CD4-positive, CD25-positive, alpha-beta regulatory T cell (primary cell): ENCODE results near the gene ARHGAP23. TPM values are rescaled to one million over a fixed set of nuclear protein-coding genes. Genes with fewer than 3 reads are reported as not detected.

Experiments used
- ATAC-seq, 2 donors: fragments of 150-1000 bp; cut with Tn5 transposase; one replicate each; pipeline ENCODE4 v1.10.0; 2021; ENCODE audit warnings: low read depth in 2 of 2, moderate number of reproducible peaks in 2 of 2, moderate library complexity in 1 of 2
- DNase-seq, 3 donors: peaks; one replicate each; pipeline versions ENCODE4 v3.0.0 to v3.0.0-alpha.2; 2012 to 2022; ENCODE audit warnings: mixed read lengths in 1 of 3
- H3K27ac ChIP-seq: one replicate; pipeline ENCODE4 v1.7.0; 2013; ENCODE audit warnings: mild to moderate bottlenecking, low read length; ENCODE audit not compliant: insufficient read depth, poor library complexity, severe bottlenecking
- H3K27me3 ChIP-seq: one replicate; pipeline ENCODE4 v1.7.0; 2013; ENCODE audit warnings: low read length; ENCODE audit not compliant: control insufficient read depth, insufficient read depth
- H3K36me3 ChIP-seq: one replicate; pipeline ENCODE4 v1.7.0; 2013; ENCODE audit warnings: mild to moderate bottlenecking, low read length, moderate library complexity; ENCODE audit not compliant: control insufficient read depth, insufficient read depth
- H3K4me1 ChIP-seq: 2 replicates; pipeline ENCODE4 v1.7.0; 2013; ENCODE audit warnings: mild to moderate bottlenecking, low read length; ENCODE audit not compliant: insufficient read depth, control insufficient read depth, poor library complexity, severe bottlenecking
- H3K4me3 ChIP-seq: one replicate; pipeline ENCODE4 v1.7.0; 2013; ENCODE audit warnings: low read depth, mild to moderate bottlenecking, low read length, moderate library complexity
- H3K9me3 ChIP-seq, 2 experiments: 1 replicate in 1 of 2; 2 replicates in 1 of 2; pipeline ENCODE4 v1.7.0; 2013; ENCODE audit warnings: low read length in 2 of 2, mild to moderate bottlenecking in 1 of 2, moderate library complexity in 1 of 2; ENCODE audit not compliant: control insufficient read depth in 2 of 2
- H3K27ac Mint-ChIP-seq, 3 donors: one replicate each; pipeline ENCODE4 v1.8.0; 2020 to 2022; ENCODE audit warnings: mild to moderate bottlenecking in 3 of 3, mixed read lengths in 3 of 3, moderate library complexity in 2 of 3
- H3K27me3 Mint-ChIP-seq: one replicate; pipeline ENCODE4 v1.8.0; 2022; ENCODE audit warnings: mild to moderate bottlenecking, mixed read lengths
- H3K36me3 Mint-ChIP-seq: one replicate; pipeline ENCODE4 v1.8.0; 2020; ENCODE audit warnings: mixed read lengths
- H3K4me1 Mint-ChIP-seq, 4 donors: one replicate each; pipeline ENCODE4 v1.8.0; 2020 to 2022; ENCODE audit warnings: mixed read lengths in 4 of 4, mild to moderate bottlenecking in 1 of 4
- H3K4me3 Mint-ChIP-seq, 4 donors: one replicate each; pipeline ENCODE4 v1.8.0; 2020 to 2022; ENCODE audit warnings: mild to moderate bottlenecking in 4 of 4, mixed read lengths in 4 of 4, moderate library complexity in 3 of 4
- H3K9me3 Mint-ChIP-seq, 7 donors: one replicate each; pipeline ENCODE4 v1.8.0; 2020 to 2022; ENCODE audit warnings: mixed read lengths in 7 of 7, mild to moderate bottlenecking in 3 of 7, moderate library complexity in 2 of 7
- polyA plus RNA-seq, 4 donors: library from polyadenylated mRNA; unstranded; fragments of 300-500 nt; fragmentation: Illumina TruSeq; gene quantifications; one replicate each; pipeline ENCODE4 v1.2.3, GENCODE V29; 2021
- total RNA-seq: library from RNA; stranded (reverse); gene quantifications from one replicate; pipeline ENCODE4 v1.2.3, GENCODE V29; 2022

The ARHGAP23 gene
- total and polyA plus RNA-seq, 5 donors from 2014 or later, result 0.22 to 2.3 (median 0.30) TPM; not detected in 2

DNA sequence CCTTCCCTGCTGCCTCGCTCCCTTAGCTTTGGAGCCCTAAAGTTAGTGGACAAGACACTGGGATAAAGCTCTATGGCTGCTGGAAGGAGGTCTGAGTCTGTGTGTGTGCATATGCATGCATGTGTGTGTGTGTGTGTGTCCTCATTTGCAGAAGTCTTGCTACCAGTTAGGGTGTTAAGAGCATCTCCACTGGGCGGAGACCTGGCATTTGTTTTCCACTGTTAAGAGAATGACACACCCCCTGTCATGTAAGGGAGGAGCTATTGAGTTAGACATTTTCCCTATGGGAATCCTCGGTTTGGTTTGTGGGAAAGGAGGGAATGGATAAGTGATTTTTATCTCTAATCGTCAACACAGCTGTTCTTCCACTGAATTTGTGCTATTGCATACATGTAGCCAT lies 24.8 kb upstream of the ARHGAP23 start:
- H3K36me3 ChIP-seq, result peaks cover 21% of the 10 kb centered on the region
- H3K27me3 ChIP-seq, result no peaks in the 10 kb centered on the region
- H3K4me1 ChIP-seq, result no peaks in the 10 kb centered on the region
- no peak overlapping the region for H3K27ac ChIP-seq
- Mint-ChIP-seq H3K4me3 (no peak overlapping the region), H3K9me3 (no peaks in the 10 kb centered on the region), H3K27ac (no peak overlapping the region), H3K27me3 (no peaks in the 10 kb centered on the region), H3K4me1 (no peaks in the 10 kb centered on the region), H3K36me3 (peaks cover 25% of the 10 kb centered on the region)
- no peak for ATAC-seq
- H3K9me3 ChIP-seq, result no peaks in the 10 kb centered on the region
- H3K4me3 ChIP-seq, result no peak overlapping the region
- no peak for DNase-seq

DNA sequence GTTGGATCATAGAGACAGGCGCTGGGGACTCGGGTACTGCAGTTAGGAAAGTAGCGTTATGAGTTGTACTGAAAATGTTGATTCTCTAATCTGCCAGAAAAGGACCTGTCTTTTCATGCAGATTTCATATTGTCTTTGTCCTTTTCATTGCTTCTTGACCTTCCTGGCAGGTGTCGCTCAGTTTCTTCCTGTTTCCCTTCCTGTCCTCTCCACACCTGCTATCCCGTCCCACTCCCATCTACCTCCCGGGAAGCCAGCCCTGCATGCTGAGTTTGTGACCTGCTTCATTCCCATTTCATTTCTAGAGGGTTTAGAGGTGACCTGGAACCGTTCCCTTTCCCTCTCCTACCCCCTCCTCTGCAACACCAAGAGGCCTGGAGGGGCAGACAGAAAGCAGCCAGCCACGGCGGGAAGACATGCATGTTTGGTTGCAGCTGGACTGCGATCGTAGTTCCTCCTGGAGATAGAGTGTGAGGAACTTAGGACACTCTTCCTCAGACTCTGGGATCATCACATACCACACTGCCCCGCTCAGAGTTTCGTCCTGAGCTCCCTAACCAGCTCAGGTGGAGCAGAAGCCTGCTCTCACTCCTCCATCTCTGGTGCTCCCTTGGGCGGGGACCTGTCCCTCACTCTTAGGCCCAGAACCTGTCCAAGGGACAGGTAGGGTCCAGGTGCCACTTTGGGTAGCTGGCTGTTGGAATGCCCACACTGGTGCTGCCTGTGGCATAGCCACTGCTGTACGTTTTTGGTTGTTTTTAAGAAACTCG lies 23.9 kb upstream of the ARHGAP23 start:
- Mint-ChIP-seq H3K27me3 (no peaks in the 10 kb centered on the region), H3K27ac (no peak overlapping the region), H3K4me1 (no peaks in the 10 kb centered on the region), H3K36me3 (peaks cover 21% of the 10 kb centered on the region), H3K9me3 (no peaks in the 10 kb centered on the region), H3K4me3 (no peak overlapping the region)
- Histone ChIP-seq H3K27ac (no peak overlapping the region), H3K4me3 (no peak overlapping the region), H3K9me3 (no peaks in the 10 kb centered on the region), H3K36me3 (peaks cover 17% of the 10 kb centered on the region), H3K4me1 (no peaks in the 10 kb centered on the region), H3K27me3 (no peaks in the 10 kb centered on the region)
- no peak for ATAC-seq
- no peak for DNase-seq

GRCh38 chr17:38405654-38406053 lies 22.6 kb upstream of the ARHGAP23 start:
- H3K9me3 ChIP-seq, result no peaks in the 10 kb centered on the region
- no peak overlapping the region for H3K27ac ChIP-seq
- ATAC-seq (no peak), DNase-seq (no peak)
- Mint-ChIP-seq H3K36me3 (peaks cover 9% of the 10 kb centered on the region), H3K4me3 (no peak overlapping the region), H3K9me3 (no peaks in the 10 kb centered on the region), H3K27me3 (no peaks in the 10 kb centered on the region), H3K27ac (no peak overlapping the region), H3K4me1 (no peaks in the 10 kb centered on the region)
- no peaks in the 10 kb centered on the region for H3K27me3 ChIP-seq
- no peak overlapping the region for H3K4me3 ChIP-seq
- H3K4me1 ChIP-seq, result no peaks in the 10 kb centered on the region
- H3K36me3 ChIP-seq, result peaks cover 5% of the 10 kb centered on the region

DNA sequence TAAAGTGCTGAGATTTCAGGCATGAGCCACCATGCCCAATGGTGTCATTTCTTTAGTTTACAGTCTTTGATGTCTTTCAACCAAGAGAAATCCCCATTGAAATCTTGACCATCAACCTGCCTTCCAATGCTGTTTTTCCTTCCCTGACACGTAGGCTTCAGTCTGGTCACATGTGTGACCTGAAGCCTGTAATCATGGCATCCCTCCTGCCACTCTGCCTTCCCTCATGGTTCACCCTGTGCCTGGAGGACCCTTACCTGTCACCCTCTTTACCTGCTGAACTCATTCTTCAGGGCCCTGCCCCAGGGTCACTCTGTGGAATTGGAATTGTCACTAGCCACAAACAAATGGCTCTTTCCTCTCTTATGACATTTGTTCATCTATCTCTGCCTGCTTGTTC lies 18.1 kb upstream of the ARHGAP23 start:
- Histone ChIP-seq H3K4me1 (peaks cover 7% of the 10 kb centered on the region), H3K9me3 (no peaks in the 10 kb centered on the region), H3K4me3 (no peak overlapping the region), H3K36me3 (no peaks in the 10 kb centered on the region), H3K27me3 (no peaks in the 10 kb centered on the region), H3K27ac (no peak overlapping the region)
- Mint-ChIP-seq H3K9me3 (no peaks in the 10 kb centered on the region), H3K4me1 (peaks cover 0 to 6% (median 0%) of the 10 kb centered on the region in 4 donors), H3K36me3 (no peaks in the 10 kb centered on the region), H3K27me3 (peaks cover 13% of the 10 kb centered on the region), H3K27ac (peak overlapping the region in 1 of 3 donors; percentile 45), H3K4me3 (no peak overlapping the region)
- no peak for ATAC-seq
- no peak for DNase-seq

DNA sequence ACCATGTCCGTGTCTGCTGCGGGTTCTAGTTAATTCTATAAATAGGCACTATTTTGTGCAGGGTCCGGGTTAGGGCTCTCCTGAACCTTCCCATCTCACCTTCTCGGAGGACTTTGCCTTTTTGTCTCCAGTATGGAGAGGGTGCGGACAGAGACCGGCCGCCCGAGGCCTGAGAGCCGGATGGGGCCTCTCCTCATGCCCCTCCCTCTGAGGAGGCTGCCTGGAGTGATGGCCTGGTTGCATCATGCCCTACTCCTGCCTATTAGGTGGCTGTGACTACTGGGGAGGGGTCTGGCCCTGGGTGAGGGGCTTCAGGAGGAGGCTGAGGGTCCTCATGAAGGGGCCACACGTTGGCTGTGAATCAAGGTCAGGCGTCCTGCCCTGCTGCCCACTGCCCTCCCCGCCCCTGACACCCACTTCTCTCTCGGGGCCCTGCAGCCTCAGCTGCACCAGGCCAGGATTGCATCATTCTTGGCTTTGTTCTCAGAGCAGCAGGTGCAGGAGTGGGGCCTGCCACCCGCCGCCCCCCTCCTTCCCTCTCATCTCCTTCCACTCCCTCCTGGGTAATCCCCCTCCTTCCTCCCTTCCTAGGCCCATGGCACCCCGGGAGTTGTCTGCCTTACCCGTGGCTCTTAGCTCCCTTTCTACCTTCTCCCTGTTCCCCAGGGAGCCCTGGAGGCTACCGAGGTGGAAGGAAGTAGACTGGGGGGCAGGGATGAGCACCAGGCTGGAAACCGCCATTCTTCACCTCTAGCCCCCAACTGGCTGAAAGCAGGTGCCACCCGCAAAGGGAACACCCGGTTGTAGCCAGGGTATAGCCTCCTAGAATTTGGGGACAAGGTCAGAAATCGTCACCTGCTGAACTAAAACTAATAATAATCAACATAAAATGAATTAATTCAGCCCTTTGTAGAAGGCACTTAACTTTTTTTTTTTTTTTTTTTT lies 12.7 kb upstream of the ARHGAP23 start:
- Mint-ChIP-seq H3K9me3 (peaks cover 0 to 2% (median 0%) of the 10 kb centered on the region in 7 donors), H3K4me3 (no peak overlapping the region), H3K36me3 (no peaks in the 10 kb centered on the region), H3K27ac (peak overlapping the region in 1 of 3 donors; percentile 52), H3K27me3 (peaks cover 45% of the 10 kb centered on the region), H3K4me1 (peaks cover 0 to 11% (median 1%) of the 10 kb centered on the region in 4 donors)
- no peak for DNase-seq
- Histone ChIP-seq H3K4me3 (no peak overlapping the region), H3K36me3 (no peaks in the 10 kb centered on the region), H3K9me3 (no peaks in the 10 kb centered on the region), H3K27me3 (peaks cover 8% of the 10 kb centered on the region), H3K4me1 (peaks cover 15% of the 10 kb centered on the region), H3K27ac (no peak overlapping the region)
- no peak for ATAC-seq

DNA sequence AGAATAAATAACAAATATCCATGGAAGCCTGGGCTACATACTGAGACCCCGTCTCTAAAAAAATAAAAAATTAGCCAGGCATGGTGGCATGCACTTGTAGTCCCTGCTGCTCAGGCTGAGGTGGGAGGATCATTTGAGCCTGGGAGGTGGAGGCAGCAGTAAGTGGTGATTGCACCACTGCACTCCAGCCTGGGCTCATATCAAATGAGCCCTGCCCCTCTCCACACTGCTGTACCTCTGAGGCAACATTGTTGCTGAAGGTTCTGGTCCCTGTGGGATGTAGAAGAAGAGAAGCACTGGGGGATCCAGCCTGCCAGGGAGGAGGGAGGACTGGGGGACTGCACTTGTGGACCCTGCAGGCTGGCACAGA lies 11.4 kb upstream of the ARHGAP23 start:
- Mint-ChIP-seq H3K36me3 (no peaks in the 10 kb centered on the region), H3K27me3 (peaks cover 52% of the 10 kb centered on the region), H3K4me1 (peaks cover 0 to 11% (median 1%) of the 10 kb centered on the region in 4 donors), H3K9me3 (peaks cover 0 to 2% (median 0%) of the 10 kb centered on the region in 7 donors), H3K4me3 (no peak overlapping the region), H3K27ac (no peak overlapping the region)
- Histone ChIP-seq H3K9me3 (no peaks in the 10 kb centered on the region), H3K27me3 (peaks cover 8% of the 10 kb centered on the region), H3K4me3 (no peak overlapping the region), H3K27ac (no peak overlapping the region), H3K4me1 (peaks cover 15% of the 10 kb centered on the region), H3K36me3 (no peaks in the 10 kb centered on the region)
- no peak for DNase-seq
- no peak for ATAC-seq

DNA sequence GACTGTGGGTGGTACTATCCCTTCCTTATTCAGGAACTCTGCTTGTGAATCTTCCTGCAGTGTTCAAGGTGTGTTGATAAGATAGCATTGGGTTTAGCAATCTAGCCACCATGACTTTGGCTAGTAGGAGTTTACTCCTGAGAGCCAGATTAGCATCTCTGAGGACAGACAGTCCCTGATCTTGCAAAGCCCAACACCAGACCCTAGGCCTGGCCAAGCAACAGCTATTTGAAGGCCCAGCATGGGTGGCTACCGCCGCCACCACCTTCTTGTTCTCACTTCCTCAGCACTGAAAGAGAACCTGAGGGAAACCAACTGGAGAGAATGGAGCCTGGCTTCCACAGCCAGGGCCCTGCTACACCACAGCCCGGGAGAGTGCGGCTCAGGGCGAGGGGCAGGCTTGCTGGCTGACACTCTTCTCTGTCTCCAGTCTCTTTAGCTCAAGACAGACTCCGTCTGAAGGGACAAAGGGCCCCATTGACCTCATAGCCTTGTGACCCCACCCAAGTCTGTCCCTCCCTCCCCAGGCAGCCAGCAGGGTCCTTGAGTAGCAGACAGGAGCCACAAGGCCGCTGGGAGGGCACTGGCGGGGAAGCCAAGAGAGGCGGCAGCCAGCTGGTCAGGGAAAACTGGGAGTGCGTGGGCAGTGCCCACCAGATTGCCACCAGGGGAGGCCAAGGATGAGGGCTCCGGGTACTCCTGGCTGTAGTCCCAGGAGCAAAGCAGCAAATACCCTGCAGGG lies 10.9 kb upstream of the ARHGAP23 start:
- no peaks in the 10 kb centered on the region for H3K9me3 ChIP-seq
- no peaks in the 10 kb centered on the region for H3K36me3 ChIP-seq
- Mint-ChIP-seq H3K4me3 (no peak overlapping the region), H3K9me3 (peaks cover 0 to 2% (median 0%) of the 10 kb centered on the region in 7 donors), H3K27ac (no peak overlapping the region), H3K36me3 (no peaks in the 10 kb centered on the region), H3K4me1 (peaks cover 0 to 11% (median 1%) of the 10 kb centered on the region in 4 donors), H3K27me3 (peaks cover 55% of the 10 kb centered on the region)
- DNase-seq (no peak), ATAC-seq (no peak)
- H3K27ac ChIP-seq, result no peak overlapping the region
- H3K4me3 ChIP-seq, result no peak overlapping the region
- peaks cover 8% of the 10 kb centered on the region for H3K27me3 ChIP-seq
- peaks cover 15% of the 10 kb centered on the region for H3K4me1 ChIP-seq
